ENCODE results near the gene PIK3R1. TPM values are rescaled to one million over a fixed set of nuclear protein-coding genes. Genes with fewer than 3 reads are reported as not detected.

PIK3R1 gene
- total RNA-seq, 1 experiment from 2014 or later: 1.7 TPM

DNA sequence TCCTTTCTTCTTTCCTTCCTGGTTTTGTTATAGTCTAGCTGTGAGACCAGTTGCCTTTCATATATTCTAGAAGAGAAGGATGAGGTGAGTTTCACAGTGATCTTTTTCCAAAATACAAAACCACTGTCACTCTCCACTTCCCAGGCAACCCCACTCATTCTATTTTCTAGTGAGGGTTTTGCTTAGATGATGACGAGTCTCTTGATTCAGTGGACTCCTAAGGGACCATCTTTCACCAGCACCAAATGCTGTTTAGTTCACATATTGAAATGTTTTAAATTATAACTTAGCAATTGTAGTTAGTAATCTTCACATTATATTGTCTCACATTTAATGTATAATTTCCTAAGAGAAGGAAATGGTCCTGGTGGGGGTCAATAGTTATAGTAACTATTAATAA lies 25.2 kb downstream of the PIK3R1 start:
- Histone ChIP-seq H3F3A (ENCODE audit: low read length, unreplicated experiment) (no peaks in the 10 kb centered on the region), H4K20me1 (ENCODE audit: low read length) (no peaks in the 10 kb centered on the region), H3K9ac (ENCODE audit: low read length) (no peak overlapping the region), H3K4me1 (ENCODE audit: insufficient read depth, low read length) (no peaks in the 10 kb centered on the region), H3K4me2 (ENCODE audit: low read length) (no peak overlapping the region), H3K9me2 (replicated peaks; ENCODE audit: low read length) (no peaks in the 10 kb centered on the region), H2AFZ (ENCODE audit: low read length) (no peak overlapping the region), H3K79me2 (ENCODE audit: low read length) (no peaks in the 10 kb centered on the region), H3K4me3 (ENCODE audit: low read length) (no peak overlapping the region), H3K27me3 (ENCODE audit: low read length) (no peaks in the 10 kb centered on the region), H3K9me3 (ENCODE audit: low read length) (no peaks in the 10 kb centered on the region), H3K27ac (ENCODE audit: low read length) (no peak overlapping the region), H3K36me3 (ENCODE audit: low read depth, low read length) (no peaks in the 10 kb centered on the region)
- no TSS peak for BruUV-seq (replicated peaks)
- ATAC-seq: no peak
- DNase-seq: no peak
- intact Hi-C loops (cut with micrococcal nuclease): no loop called here
- CTCF ChIA-PET: no interaction called here
- POLR2A ChIA-PET (ENCODE audit: unreplicated experiment): no interaction called here
- TF ChIP-seq, protein P1, sequence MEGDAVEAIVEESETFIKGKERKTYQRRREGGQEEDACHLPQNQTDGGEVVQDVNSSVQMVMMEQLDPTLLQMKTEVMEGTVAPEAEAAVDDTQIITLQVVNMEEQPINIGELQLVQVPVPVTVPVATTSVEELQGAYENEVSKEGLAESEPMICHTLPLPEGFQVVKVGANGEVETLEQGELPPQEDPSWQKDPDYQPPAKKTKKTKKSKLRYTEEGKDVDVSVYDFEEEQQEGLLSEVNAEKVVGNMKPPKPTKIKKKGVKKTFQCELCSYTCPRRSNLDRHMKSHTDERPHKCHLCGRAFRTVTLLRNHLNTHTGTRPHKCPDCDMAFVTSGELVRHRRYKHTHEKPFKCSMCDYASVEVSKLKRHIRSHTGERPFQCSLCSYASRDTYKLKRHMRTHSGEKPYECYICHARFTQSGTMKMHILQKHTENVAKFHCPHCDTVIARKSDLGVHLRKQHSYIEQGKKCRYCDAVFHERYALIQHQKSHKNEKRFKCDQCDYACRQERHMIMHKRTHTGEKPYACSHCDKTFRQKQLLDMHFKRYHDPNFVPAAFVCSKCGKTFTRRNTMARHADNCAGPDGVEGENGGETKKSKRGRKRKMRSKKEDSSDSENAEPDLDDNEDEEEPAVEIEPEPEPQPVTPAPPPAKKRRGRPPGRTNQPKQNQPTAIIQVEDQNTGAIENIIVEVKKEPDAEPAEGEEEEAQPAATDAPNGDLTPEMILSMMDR (conservative IDR thresholded peaks at IDR 0.05; ENCODE audit: low read depth, low read length): no peak
- TF ChIP-seq EZH2phosphoT487 (IDR thresholded peaks at IDR 0.05; ENCODE audit: borderline replicate concordance, low read length): no peak
- TF ChIP-seq EZH2 (IDR thresholded peaks at IDR 0.05; ENCODE audit: low read length, unreplicated experiment): no peak

DNA sequence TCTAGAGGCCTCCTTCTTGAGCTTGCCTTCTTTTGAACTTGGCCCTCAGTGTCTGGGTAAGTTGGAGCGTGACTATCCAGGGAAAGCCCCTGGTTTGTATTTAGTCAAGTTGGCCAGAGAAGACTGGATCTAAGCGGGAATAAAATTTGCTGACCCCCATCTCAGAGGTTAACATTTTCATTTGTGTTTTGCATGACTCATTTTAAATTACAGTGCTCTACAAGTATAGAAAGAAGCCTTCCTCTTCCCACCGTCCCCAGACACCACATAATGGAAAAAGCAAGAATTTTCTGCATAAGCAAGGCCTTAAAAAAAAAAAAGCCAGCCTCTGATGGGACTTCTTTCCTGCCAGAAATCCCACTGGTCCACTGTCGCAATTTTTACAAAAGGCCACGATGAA lies 27.2 kb downstream of the PIK3R1 start:
- ChIA-PET POLR2A (ENCODE audit: unreplicated experiment) (no interaction called here), CTCF (no interaction called here)
- Histone ChIP-seq H3K4me3 (ENCODE audit: low read length) (no peak overlapping the region), H3K9ac (ENCODE audit: low read length) (no peak overlapping the region), H3K9me3 (ENCODE audit: low read length) (no peaks in the 10 kb centered on the region), H3K27me3 (ENCODE audit: low read length) (no peaks in the 10 kb centered on the region), H4K20me1 (ENCODE audit: low read length) (no peaks in the 10 kb centered on the region), H3K79me2 (ENCODE audit: low read length) (no peaks in the 10 kb centered on the region), H3K36me3 (ENCODE audit: low read depth, low read length) (no peaks in the 10 kb centered on the region), H2AFZ (ENCODE audit: low read length) (no peak overlapping the region), H3K9me2 (replicated peaks; ENCODE audit: low read length) (no peaks in the 10 kb centered on the region), H3K4me1 (ENCODE audit: insufficient read depth, low read length) (no peaks in the 10 kb centered on the region), H3K27ac (ENCODE audit: low read length) (no peak overlapping the region), H3F3A (ENCODE audit: low read length, unreplicated experiment) (no peaks in the 10 kb centered on the region), H3K4me2 (ENCODE audit: low read length) (no peak overlapping the region)
- no TSS peak for BruUV-seq (replicated peaks)
- ATAC-seq (no peak), DNase-seq (no peak)
- TF ChIP-seq EZH2 (IDR thresholded peaks at IDR 0.05; ENCODE audit: low read length, unreplicated experiment) (no peak), EZH2phosphoT487 (IDR thresholded peaks at IDR 0.05; ENCODE audit: borderline replicate concordance, low read length) (no peak)
- TF ChIP-seq, protein P1 (conservative IDR thresholded peaks at IDR 0.05; ENCODE audit: low read depth, low read length): no peak
- intact Hi-C loops (cut with micrococcal nuclease): no loop called here

DNA sequence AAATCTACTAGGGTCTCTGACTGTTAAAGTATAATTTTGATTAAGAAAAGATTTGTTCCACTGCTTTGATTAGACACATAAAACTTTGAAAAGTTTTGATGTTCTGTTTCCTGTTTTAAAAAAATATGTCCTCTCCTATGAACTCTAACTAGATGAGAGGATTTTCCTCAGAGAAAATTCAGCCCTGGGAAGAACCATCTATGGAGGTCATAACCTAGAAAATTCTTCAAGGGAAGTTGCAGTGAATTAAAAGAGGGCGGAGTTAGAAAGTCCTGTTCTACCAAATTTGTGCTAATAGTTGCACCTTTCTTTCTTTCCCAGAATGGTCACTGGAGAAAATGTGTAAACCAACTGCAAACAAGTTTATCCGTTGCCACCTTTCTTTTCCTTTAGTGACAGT lies 27.7 kb downstream of the PIK3R1 start:
- H3F3A ChIP-seq (ENCODE audit: low read length, unreplicated experiment): no peaks in the 10 kb centered on the region
- no TSS peak for BruUV-seq (replicated peaks)
- DNase-seq: no peak
- H3K9me3 ChIP-seq (ENCODE audit: low read length): no peaks in the 10 kb centered on the region
- no peak for ATAC-seq
- CTCF ChIA-PET: no interaction called here
- no peaks in the 10 kb centered on the region for H3K79me2 ChIP-seq (ENCODE audit: low read length)
- no peak overlapping the region for H3K4me3 ChIP-seq (ENCODE audit: low read length)
- H3K27ac ChIP-seq (ENCODE audit: low read length): no peak overlapping the region
- H4K20me1 ChIP-seq (ENCODE audit: low read length): no peaks in the 10 kb centered on the region
- H3K36me3 ChIP-seq (ENCODE audit: low read depth, low read length): no peaks in the 10 kb centered on the region
- no peak overlapping the region for H3K4me2 ChIP-seq (ENCODE audit: low read length)
- H3K27me3 ChIP-seq (ENCODE audit: low read length): no peaks in the 10 kb centered on the region
- H3K9ac ChIP-seq (ENCODE audit: low read length): no peak overlapping the region
- no peaks in the 10 kb centered on the region for H3K9me2 ChIP-seq (replicated peaks; ENCODE audit: low read length)
- H3K4me1 ChIP-seq (ENCODE audit: insufficient read depth, low read length): no peaks in the 10 kb centered on the region
- H2AFZ ChIP-seq (ENCODE audit: low read length): no peak overlapping the region
- TF ChIP-seq, protein P1 (conservative IDR thresholded peaks at IDR 0.05; ENCODE audit: low read depth, low read length): no peak
- TF ChIP-seq EZH2phosphoT487 (IDR thresholded peaks at IDR 0.05; ENCODE audit: borderline replicate concordance, low read length) (no peak), EZH2 (IDR thresholded peaks at IDR 0.05; ENCODE audit: low read length, unreplicated experiment) (no peak)
- POLR2A ChIA-PET (ENCODE audit: unreplicated experiment): no interaction called here
- intact Hi-C loops (cut with micrococcal nuclease): no loop called here

Measured in PC-3 (cell line).